T1000 (cell line): ENCODE data around the gene RILPL2.
"Not testable (repeated sequence)": the region's sequence is repeated elsewhere in the genome, so short reads cannot be mapped to it uniquely, and the experiment has no call there.

Experiments
- DNase-seq: peaks from one replicate; lab custom pipeline; 2025; ENCODE audit warnings: mixed read lengths; lab: John Stamatoyannopoulos, UW

Gene RILPL2

GRCh38 chr12:123436017-123436964 is at the start of gene RILPL2:
RILPL2 (minus strand) TSS chr12:123436684; CDS start chr12:123436420, 264 bp downstream.
- peak; percentile 79 for DNase-seq

- DNase-seq = no peak
Observed at GRCh38 chr12:123485756-123486155, 49.3 kb upstream of the RILPL2 start.

- DNase-seq = no peak
Observed at GRCh38 chr12:123483602-123484248, 47.2 kb upstream of the RILPL2 start.

GRCh38 chr12:123482876-123483275 is 46.4 kb upstream of the RILPL2 start:
- DNase-seq = no peak

GRCh38 chr12:123481251-123481650 is 44.8 kb upstream of the RILPL2 start:
- not testable (repeated sequence) for DNase-seq

GRCh38 chr12:123479442-123480180 is 43.1 kb upstream of the RILPL2 start:
- DNase-seq = no peak

- DNase-seq = no peak
Observed at GRCh38 chr12:123478762-123479161, 42.3 kb upstream of the RILPL2 start.

GRCh38 chr12:123478069-123478468 is 41.6 kb upstream of the RILPL2 start:
- no peak for DNase-seq

- DNase-seq = no peak
Observed at GRCh38 chr12:123475246-123475703, 38.8 kb upstream of the RILPL2 start.

GRCh38 chr12:123474485-123475245 is 38.2 kb upstream of the RILPL2 start:
- no peak for DNase-seq

GRCh38 chr12:123472438-123472849 is 36.0 kb upstream of the RILPL2 start:
- DNase-seq = no peak

GRCh38 chr12:123471374-123472068 is 35.0 kb upstream of the RILPL2 start:
- no peak for DNase-seq

- DNase-seq = no peak
Observed at GRCh38 chr12:123469978-123470377, 33.5 kb upstream of the RILPL2 start.

- no peak for DNase-seq
Observed at GRCh38 chr12:123468786-123469185, 32.3 kb upstream of the RILPL2 start.

GRCh38 chr12:123465084-123465483 is 28.6 kb upstream of the RILPL2 start:
- DNase-seq = no peak

GRCh38 chr12:123463174-123463573 is 26.7 kb upstream of the RILPL2 start:
- DNase-seq = not testable (repeated sequence)

- peak; percentile 53 for DNase-seq
Observed at GRCh38 chr12:123457980-123458779, 21.7 kb upstream of the RILPL2 start, which contains the start of gene SNRNP35. SNRNP35 (plus strand) TSS chr12:123458139; CDS start chr12:123465541, 7,402 bp downstream.

GRCh38 chr12:123453165-123453564 is 16.7 kb upstream of the RILPL2 start:
- DNase-seq = no peak

GRCh38 chr12:123452276-123452550 is 15.7 kb upstream of the RILPL2 start:
- DNase-seq = not testable (repeated sequence)

GRCh38 chr12:123450636-123451035 is 14.2 kb upstream of the RILPL2 start:
- no peak for DNase-seq
